Stimulated activated naive B cell treated with anti-CD40 and anti-IgM and Interleukin-4, amounts not matched to agents 10 μg/mL and 1 μg/mL and 100 μg/mL, for 72 hours (primary cell): Measurements from ENCODE around the gene RNASE11.

Experiments used
- ATAC-seq, 2 donors: fragments of 150-1000 bp; cut with Tn5 transposase; replicated peaks; 2 replicates each; pipeline ENCODE4 v1.10.0; 2021; ENCODE audit warnings: moderate library complexity in 1 of 2
- DNase-seq: peaks from one replicate; pipeline ENCODE4 v3.0.0; 2021
- H3K27ac Mint-ChIP-seq: one replicate; pipeline ENCODE4 v1.8.0; 2022; ENCODE audit warnings: mild to moderate bottlenecking, mixed read lengths
- H3K27me3 Mint-ChIP-seq, 2 donors: one replicate each; pipeline ENCODE4 v1.8.0; 2022; ENCODE audit warnings: mixed read lengths in 2 of 2
- H3K36me3 Mint-ChIP-seq, 2 donors: one replicate each; pipeline ENCODE4 v1.8.0; 2022; ENCODE audit warnings: mixed read lengths in 2 of 2, mild to moderate bottlenecking in 1 of 2
- H3K4me1 Mint-ChIP-seq, 2 donors: one replicate each; pipeline ENCODE4 v1.8.0; 2022; ENCODE audit warnings: mixed read lengths in 2 of 2, mild to moderate bottlenecking in 1 of 2
- H3K4me3 Mint-ChIP-seq, 2 donors: one replicate each; pipeline ENCODE4 v1.8.0; 2022; ENCODE audit warnings: mild to moderate bottlenecking in 2 of 2, mixed read lengths in 2 of 2, moderate library complexity in 1 of 2
- H3K9me3 Mint-ChIP-seq, 2 donors: one replicate each; pipeline ENCODE4 v1.8.0; 2022; ENCODE audit warnings: mixed read lengths in 2 of 2, mild to moderate bottlenecking in 1 of 2

The RNASE11 gene

DNA sequence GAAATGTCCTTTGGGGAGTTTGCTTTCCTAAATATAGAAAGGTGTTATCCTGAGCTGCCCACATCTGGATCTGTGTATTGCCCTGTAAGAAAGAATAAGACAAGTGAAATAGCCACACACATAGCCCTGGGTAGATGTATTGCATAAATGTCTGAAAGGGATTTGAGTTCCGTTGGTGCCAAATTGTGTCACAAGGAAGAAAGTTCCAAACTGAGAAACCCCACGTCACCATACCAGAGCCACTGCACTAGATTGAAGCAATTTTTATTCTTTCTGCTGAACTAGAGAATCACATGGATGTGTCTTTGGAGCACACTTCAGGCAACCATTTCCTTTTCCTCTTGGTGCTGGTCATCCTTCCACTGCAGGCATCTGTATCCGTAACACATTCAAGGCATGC lies 32.0 kb downstream of the RNASE11 start:
- no peaks in the 10 kb centered on the region for H3K4me1 Mint-ChIP-seq
- peaks cover 0 to 10% of the 10 kb centered on the region in 2 donors for H3K27me3 Mint-ChIP-seq
- H3K4me3 Mint-ChIP-seq, result no peak overlapping the region
- no peak overlapping the region for H3K27ac Mint-ChIP-seq
- ATAC-seq, result no peak
- DNase-seq, result no peak
- H3K9me3 Mint-ChIP-seq, result no peaks in the 10 kb centered on the region
- no peaks in the 10 kb centered on the region for H3K36me3 Mint-ChIP-seq

- no peak for DNase-seq
- peaks cover 0 to 7% of the 10 kb centered on the region in 2 donors for H3K27me3 Mint-ChIP-seq
- H3K4me1 Mint-ChIP-seq, result no peaks in the 10 kb centered on the region
- no peak overlapping the region for H3K27ac Mint-ChIP-seq
- no peak for ATAC-seq
- no peak overlapping the region for H3K4me3 Mint-ChIP-seq
- no peaks in the 10 kb centered on the region for H3K36me3 Mint-ChIP-seq
- no peaks in the 10 kb centered on the region for H3K9me3 Mint-ChIP-seq
Measured at GRCh38 chr14:20553024-20553423, 34.8 kb downstream of the RNASE11 start.

- no peaks in the 10 kb centered on the region for H3K36me3 Mint-ChIP-seq
- no peak for ATAC-seq
- no peaks in the 10 kb centered on the region for H3K4me1 Mint-ChIP-seq
- H3K9me3 Mint-ChIP-seq, result no peaks in the 10 kb centered on the region
- H3K4me3 Mint-ChIP-seq, result no peak overlapping the region
- H3K27ac Mint-ChIP-seq, result no peak overlapping the region
- peaks cover 5% of the 10 kb centered on the region in 2 donors for H3K27me3 Mint-ChIP-seq
- no peak for DNase-seq
Measured at GRCh38 chr14:20551606-20552005, 36.2 kb downstream of the RNASE11 start.

DNA sequence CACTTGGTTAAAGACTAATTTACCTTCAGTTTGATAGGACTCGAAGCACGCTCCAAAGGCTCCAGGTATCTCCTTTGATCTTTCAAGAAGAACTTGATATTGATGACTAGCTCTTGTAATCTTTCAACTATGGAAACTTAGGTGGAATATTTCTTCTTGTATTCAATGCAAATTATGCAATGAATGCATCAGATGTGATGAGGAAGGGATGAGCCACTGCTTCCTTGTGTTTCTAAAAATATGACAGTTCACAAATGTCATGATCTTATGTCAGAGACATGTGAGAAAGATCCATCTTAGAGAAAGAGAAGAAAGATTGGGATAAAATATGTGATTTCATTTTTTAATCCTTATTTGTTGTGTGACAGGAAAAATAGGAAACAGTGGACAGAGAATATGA lies 36.9 kb downstream of the RNASE11 start:
- Mint-ChIP-seq H3K27me3 (peaks cover 5 to 7% of the 10 kb centered on the region in 2 donors), H3K27ac (no peak overlapping the region), H3K4me3 (no peak overlapping the region), H3K9me3 (no peaks in the 10 kb centered on the region), H3K36me3 (no peaks in the 10 kb centered on the region), H3K4me1 (no peaks in the 10 kb centered on the region)
- DNase-seq (no peak), ATAC-seq (no peak)

DNA sequence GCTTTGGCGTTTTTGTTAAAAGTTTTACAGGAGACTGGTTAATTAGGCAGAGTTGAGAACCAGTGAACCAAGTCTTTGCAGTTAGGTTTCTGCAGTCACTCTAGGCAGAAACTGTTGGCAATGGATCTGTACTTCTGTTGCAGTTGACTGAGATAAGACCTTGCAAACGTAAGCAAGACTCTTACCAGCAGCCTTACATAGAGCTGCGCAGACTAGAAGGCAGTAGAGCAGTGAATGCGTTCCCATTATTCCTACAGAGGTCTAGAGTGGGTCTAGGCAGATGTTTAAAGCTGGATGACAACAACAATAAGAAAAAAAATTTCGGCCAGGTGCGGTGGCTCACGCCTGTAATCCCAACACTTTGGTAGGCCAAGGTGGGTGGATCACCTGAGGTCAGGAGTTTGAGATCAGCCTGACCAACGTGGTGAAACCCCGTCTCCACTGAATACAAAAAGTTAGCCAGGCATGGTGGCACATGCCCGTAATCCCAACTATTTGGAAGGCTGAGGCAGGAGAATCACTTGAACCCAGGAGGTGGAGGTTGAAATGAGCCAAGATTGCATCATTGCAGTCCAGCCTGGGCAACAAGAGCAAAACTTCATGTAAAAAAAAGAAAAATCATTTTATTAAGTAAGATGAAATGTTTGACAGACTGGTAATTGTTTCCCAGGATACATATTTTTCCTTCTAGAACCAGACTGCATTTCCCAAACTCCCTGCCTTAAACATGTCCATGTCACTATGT lies 39.2 kb downstream of the RNASE11 start:
- Mint-ChIP-seq H3K9me3 (no peaks in the 10 kb centered on the region), H3K4me3 (no peak overlapping the region), H3K36me3 (no peaks in the 10 kb centered on the region), H3K27ac (no peak overlapping the region), H3K27me3 (peaks cover 26 to 30% of the 10 kb centered on the region in 2 donors), H3K4me1 (no peaks in the 10 kb centered on the region)
- ATAC-seq (no peak), DNase-seq (no peak)

DNA sequence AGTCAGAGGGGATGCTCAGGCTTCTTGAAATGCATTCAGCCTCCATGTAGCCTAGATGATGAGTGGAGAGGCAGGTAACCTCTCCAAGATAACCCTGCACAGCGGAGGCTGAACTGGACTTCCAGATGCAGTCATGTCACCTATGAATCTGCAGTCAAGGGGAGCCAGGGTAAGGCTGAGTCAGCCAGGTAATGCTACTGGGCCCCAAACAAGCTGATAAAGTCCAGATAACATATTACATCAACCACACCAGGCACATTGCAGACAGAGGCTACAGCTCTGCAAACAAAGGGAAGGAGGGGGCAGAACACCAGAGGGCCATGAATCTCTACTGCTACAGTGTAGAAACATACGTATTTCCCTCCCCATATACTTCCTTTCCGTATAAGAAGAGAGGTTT lies 40.9 kb downstream of the RNASE11 start:
- Mint-ChIP-seq H3K4me1 (no peaks in the 10 kb centered on the region), H3K4me3 (no peak overlapping the region), H3K36me3 (no peaks in the 10 kb centered on the region), H3K27me3 (peaks cover 28 to 32% of the 10 kb centered on the region in 2 donors), H3K27ac (no peak overlapping the region), H3K9me3 (no peaks in the 10 kb centered on the region)
- ATAC-seq, result no peak
- no peak for DNase-seq

GRCh38 chr14:20539906-20540305 lies 47.9 kb downstream of the RNASE11 start:
- ATAC-seq, result no peak
- no peaks in the 10 kb centered on the region for H3K36me3 Mint-ChIP-seq
- no peaks in the 10 kb centered on the region for H3K4me1 Mint-ChIP-seq
- DNase-seq, result no peak
- H3K27ac Mint-ChIP-seq, result no peak overlapping the region
- peaks cover 13 to 15% of the 10 kb centered on the region in 2 donors for H3K27me3 Mint-ChIP-seq
- no peak overlapping the region for H3K4me3 Mint-ChIP-seq
- H3K9me3 Mint-ChIP-seq, result no peaks in the 10 kb centered on the region
